Measurements from ENCODE around the gene CEP85L. TPM values are rescaled to one million over a fixed set of nuclear protein-coding genes. Genes with fewer than 3 reads are reported as not detected.

CEP85L gene
- total RNA-seq, 1 donor from 2014 or later = 6.8 TPM

DNA sequence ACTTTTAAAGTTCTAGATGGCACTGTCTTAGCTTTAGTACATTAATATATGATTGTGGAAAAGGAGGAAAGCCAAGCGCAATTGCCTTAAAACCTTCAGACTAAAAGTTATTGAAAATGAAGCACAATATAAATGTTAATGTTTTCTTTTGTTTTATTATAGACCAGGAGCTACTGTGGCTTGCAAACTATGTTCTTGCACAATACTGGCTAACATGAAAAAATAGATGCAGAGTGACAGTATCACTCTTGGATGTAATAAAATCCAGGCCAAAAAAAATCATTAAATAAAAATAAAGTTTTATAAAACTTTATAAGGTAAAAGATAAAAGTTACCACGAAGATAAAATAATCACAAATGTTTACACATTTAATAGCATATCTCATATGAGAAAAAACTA lies 121.6 kb downstream of the CEP85L start:
- TF ChIP-seq, protein P1, sequence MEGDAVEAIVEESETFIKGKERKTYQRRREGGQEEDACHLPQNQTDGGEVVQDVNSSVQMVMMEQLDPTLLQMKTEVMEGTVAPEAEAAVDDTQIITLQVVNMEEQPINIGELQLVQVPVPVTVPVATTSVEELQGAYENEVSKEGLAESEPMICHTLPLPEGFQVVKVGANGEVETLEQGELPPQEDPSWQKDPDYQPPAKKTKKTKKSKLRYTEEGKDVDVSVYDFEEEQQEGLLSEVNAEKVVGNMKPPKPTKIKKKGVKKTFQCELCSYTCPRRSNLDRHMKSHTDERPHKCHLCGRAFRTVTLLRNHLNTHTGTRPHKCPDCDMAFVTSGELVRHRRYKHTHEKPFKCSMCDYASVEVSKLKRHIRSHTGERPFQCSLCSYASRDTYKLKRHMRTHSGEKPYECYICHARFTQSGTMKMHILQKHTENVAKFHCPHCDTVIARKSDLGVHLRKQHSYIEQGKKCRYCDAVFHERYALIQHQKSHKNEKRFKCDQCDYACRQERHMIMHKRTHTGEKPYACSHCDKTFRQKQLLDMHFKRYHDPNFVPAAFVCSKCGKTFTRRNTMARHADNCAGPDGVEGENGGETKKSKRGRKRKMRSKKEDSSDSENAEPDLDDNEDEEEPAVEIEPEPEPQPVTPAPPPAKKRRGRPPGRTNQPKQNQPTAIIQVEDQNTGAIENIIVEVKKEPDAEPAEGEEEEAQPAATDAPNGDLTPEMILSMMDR (IDR thresholded peaks at IDR 0.05; ENCODE audit: unreplicated experiment) = no peak
- no peak overlapping the region for H3K27ac Mint-ChIP-seq
- H3K4me3 Mint-ChIP-seq (ENCODE audit: low read depth) = no peak overlapping the region
- peaks cover 28% of the 10 kb centered on the region for H3K4me1 Mint-ChIP-seq (ENCODE audit: low read depth)
- peaks cover 19% of the 10 kb centered on the region for H3K9me3 Mint-ChIP-seq (ENCODE audit: low read depth)
- H3K36me3 Mint-ChIP-seq (ENCODE audit: insufficient read depth) = peaks cover 5% of the 10 kb centered on the region
- no peaks in the 10 kb centered on the region for H3K27me3 Mint-ChIP-seq
- DNase-seq (ENCODE audit: low spot score, unreplicated experiment) = no peak

DNA sequence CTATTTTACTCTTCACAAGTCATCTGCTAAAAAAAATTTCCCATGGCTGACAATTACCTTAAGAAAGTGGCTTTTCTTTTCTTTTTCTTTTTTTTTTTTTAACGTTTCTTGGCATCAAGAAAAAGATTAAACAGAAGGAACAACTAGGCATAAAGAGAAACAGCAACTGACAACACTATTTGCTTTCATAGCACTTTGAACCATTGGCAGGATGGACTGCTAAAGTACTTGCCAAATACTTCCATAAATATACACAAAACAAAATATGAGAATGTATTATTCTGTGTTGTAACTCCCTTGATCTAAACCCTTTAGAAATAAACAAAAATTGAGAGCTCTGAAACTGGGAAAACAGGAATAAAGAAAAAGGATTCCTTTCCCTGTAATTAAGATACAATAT lies 123.3 kb downstream of the CEP85L start:
- H3K36me3 Mint-ChIP-seq (ENCODE audit: insufficient read depth) = peaks cover 9% of the 10 kb centered on the region
- H3K4me3 Mint-ChIP-seq (ENCODE audit: low read depth) = no peak overlapping the region
- H3K27ac Mint-ChIP-seq = no peak overlapping the region
- H3K27me3 Mint-ChIP-seq = no peaks in the 10 kb centered on the region
- H3K4me1 Mint-ChIP-seq (ENCODE audit: low read depth) = peaks cover 26% of the 10 kb centered on the region
- peaks cover 20% of the 10 kb centered on the region for H3K9me3 Mint-ChIP-seq (ENCODE audit: low read depth)
- TF ChIP-seq, protein P1 (IDR thresholded peaks at IDR 0.05; ENCODE audit: unreplicated experiment) = no peak
- DNase-seq (ENCODE audit: low spot score, unreplicated experiment) = no peak

DNA sequence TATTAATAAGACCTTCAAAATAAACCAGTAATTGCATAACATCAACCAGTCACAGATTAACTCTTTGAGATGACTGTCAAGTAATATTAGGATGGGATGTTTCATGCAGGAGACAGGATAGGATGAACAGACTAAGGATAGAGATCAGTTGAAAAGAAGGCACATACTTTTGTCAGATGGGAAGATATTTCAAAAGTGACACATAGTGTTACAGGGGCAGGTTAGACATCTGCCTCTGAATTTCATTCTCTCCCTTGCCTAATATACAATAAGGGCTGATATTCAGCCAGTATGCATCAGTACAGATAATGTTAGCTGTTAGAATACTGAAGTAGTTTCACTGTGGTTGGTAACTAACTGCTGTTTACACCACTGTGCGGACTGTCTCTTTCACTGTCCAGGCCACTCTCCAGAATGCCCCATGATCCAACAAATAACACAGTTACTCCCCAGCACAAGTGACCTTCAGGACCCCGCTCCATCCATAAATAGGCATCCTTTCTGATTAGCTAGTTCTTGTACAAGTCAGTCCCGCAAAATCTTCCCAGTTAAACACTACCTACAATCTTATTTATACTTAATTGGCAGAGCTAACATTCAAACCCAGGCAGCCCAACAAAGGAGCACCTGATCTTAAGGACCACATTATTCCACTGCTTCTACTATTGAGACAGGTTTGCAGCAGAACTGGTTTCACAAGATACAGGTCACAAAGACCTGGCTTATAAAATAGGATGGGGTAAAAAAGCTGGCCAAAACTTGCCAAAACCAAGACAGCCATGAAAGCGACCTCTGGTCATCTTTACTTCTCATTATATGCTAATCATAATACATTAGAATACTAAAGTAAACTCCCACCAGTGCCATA lies 125.2 kb downstream of the CEP85L start:
- Mint-ChIP-seq H3K9me3 (ENCODE audit: low read depth) (peaks cover 10% of the 10 kb centered on the region), H3K4me3 (ENCODE audit: low read depth) (no peak overlapping the region), H3K27ac (peak overlapping the region; percentile 8), H3K4me1 (ENCODE audit: low read depth) (peaks cover 16% of the 10 kb centered on the region), H3K36me3 (ENCODE audit: insufficient read depth) (peaks cover 5% of the 10 kb centered on the region), H3K27me3 (no peaks in the 10 kb centered on the region)
- DNase-seq (ENCODE audit: low spot score, unreplicated experiment) = no peak
- TF ChIP-seq, protein P1 (IDR thresholded peaks at IDR 0.05; ENCODE audit: unreplicated experiment) = no peak

DNA sequence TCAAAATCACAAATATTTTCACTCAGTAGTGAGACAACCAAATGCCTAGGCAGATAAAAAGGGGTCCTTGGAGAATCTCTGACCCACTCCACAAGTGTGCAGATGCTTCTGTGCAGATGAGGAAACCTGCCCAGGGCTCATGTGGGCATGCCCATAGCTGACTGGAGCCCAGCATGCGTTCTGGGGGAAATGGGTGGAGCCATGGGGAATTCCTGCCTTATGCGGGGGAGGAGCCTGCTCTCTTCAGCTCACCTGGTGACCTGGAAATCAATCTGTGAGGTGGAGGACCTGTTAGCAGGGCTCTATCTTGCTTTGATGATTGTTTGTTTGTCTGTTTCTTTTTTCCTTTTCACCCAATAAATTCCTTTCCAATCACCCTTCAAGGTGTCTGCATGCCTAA lies 126.7 kb downstream of the CEP85L start:
- Mint-ChIP-seq H3K27ac (no peak overlapping the region), H3K36me3 (ENCODE audit: insufficient read depth) (peaks cover 4% of the 10 kb centered on the region), H3K9me3 (ENCODE audit: low read depth) (peaks cover 4% of the 10 kb centered on the region), H3K4me1 (ENCODE audit: low read depth) (peaks cover 18% of the 10 kb centered on the region), H3K27me3 (no peaks in the 10 kb centered on the region), H3K4me3 (ENCODE audit: low read depth) (no peak overlapping the region)
- no peak for DNase-seq (ENCODE audit: low spot score, unreplicated experiment)
- TF ChIP-seq, protein P1 (IDR thresholded peaks at IDR 0.05; ENCODE audit: unreplicated experiment) = no peak

DNA sequence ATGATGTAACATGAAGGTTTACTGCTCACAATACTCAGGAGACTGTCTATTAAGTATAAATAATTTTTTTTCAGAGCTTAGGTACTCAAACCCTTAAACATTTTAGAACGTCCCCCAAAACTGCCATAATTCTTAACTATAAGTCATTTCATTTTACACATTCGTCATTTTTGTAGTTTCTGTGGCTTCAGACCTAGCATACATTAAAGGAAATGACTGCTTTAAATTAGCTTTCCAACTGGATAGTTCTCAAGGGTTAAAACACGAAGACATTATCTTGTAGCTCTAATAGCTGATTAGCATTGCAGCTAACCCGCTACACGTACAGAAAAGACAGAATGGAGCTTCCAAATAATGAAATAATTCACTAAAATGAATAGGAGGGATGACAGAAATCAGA lies 128.2 kb downstream of the CEP85L start:
- Mint-ChIP-seq H3K27ac (no peak overlapping the region), H3K36me3 (ENCODE audit: insufficient read depth) (peaks cover 10% of the 10 kb centered on the region), H3K9me3 (ENCODE audit: low read depth) (peaks cover 4% of the 10 kb centered on the region), H3K4me1 (ENCODE audit: low read depth) (peaks cover 14% of the 10 kb centered on the region), H3K27me3 (no peaks in the 10 kb centered on the region), H3K4me3 (ENCODE audit: low read depth) (no peak overlapping the region)
- DNase-seq (ENCODE audit: low spot score, unreplicated experiment) = no peak
- TF ChIP-seq, protein P1 (IDR thresholded peaks at IDR 0.05; ENCODE audit: unreplicated experiment) = no peak
